Neural progenitor cell (in vitro differentiated cells): ENCODE measurements around the gene UBE2L5.

Experiments
- EZH2 ChIP-seq: fragments of 200-600 bp; sonication (generic); IDR thresholded peaks from 2 replicates; pipeline ENCODE4 v1.6.1; 2017; ENCODE audit warnings: antibody characterized with exemption, mild to moderate bottlenecking, moderate library complexity
- EZH2phosphoT487 ChIP-seq: fragments of 200-600 bp; sonication (generic); IDR thresholded peaks from 2 replicates; pipeline ENCODE4 v1.6.1; 2017; ENCODE audit warnings: antibody characterized with exemption
- TF ChIP-seq, protein P1 (sequence below): fragments of 200-600 bp; sonication (generic); IDR thresholded peaks from 2 replicates; pipeline ENCODE4 v1.5.1; 2017; ENCODE audit warnings: antibody characterized with exemption, mild to moderate bottlenecking

DNA sequence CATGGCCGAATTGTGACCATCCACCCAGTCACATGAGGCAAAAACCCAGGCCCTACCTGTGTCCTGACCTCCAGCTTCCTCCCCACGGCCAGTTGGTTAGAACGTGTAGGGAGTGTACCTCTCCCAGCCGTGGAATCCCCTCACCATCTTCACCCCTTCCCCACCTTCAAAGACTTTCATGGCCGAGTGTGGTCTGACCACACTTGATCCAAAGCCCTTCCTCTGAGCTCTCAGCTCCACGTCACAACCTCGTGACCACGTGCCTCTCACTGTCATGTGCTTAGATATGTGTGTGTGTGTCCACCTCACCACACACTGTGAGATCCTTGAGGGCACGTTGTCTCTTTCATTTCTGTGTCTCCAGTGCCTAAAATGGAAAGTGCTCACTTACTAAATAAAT, 48.6 kb upstream of the UBE2L5 start:
- TF ChIP-seq, protein P1, sequence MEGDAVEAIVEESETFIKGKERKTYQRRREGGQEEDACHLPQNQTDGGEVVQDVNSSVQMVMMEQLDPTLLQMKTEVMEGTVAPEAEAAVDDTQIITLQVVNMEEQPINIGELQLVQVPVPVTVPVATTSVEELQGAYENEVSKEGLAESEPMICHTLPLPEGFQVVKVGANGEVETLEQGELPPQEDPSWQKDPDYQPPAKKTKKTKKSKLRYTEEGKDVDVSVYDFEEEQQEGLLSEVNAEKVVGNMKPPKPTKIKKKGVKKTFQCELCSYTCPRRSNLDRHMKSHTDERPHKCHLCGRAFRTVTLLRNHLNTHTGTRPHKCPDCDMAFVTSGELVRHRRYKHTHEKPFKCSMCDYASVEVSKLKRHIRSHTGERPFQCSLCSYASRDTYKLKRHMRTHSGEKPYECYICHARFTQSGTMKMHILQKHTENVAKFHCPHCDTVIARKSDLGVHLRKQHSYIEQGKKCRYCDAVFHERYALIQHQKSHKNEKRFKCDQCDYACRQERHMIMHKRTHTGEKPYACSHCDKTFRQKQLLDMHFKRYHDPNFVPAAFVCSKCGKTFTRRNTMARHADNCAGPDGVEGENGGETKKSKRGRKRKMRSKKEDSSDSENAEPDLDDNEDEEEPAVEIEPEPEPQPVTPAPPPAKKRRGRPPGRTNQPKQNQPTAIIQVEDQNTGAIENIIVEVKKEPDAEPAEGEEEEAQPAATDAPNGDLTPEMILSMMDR = no peak
- TF ChIP-seq EZH2 = no peak
- no peak for TF ChIP-seq EZH2phosphoT487
